HG02678 (cell line): Measurements from ENCODE around the gene TAGAP.

Experiments used
- ATAC-seq: cut with Tn5 transposase; IDR thresholded peaks from one replicate; pipeline ENCODE4 v1.9.1; 2021; ENCODE audit warnings: mild to moderate bottlenecking, moderate library complexity; ENCODE audit not compliant: unreplicated experiment

The TAGAP gene

GRCh38 chr6:159044899-159045727, at the start of gene TAGAP:
Gene TAGAP (minus strand): TSS chr6:159044991. CDS start chr6:159044146, 845 bp downstream.
- ATAC-seq = peak; percentile 84

GRCh38 chr6:159093609-159094443, 49.0 kb upstream of the TAGAP start:
- ATAC-seq = no peak

GRCh38 chr6:159092631-159093030, 47.8 kb upstream of the TAGAP start:
- no peak for ATAC-seq

GRCh38 chr6:159090530-159091480, 46.0 kb upstream of the TAGAP start:
- ATAC-seq = no peak

GRCh38 chr6:159089909-159090308, 45.1 kb upstream of the TAGAP start:
- no peak for ATAC-seq

- no peak for ATAC-seq
These were observed 44.7 kb upstream of the TAGAP start for GRCh38 chr6:159089443-159089842.

- ATAC-seq = no peak
These were observed 41.3 kb upstream of the TAGAP start for GRCh38 chr6:159086033-159086618.

- no peak for ATAC-seq
These were observed 40.7 kb upstream of the TAGAP start for GRCh38 chr6:159085396-159085895.

GRCh38 chr6:159084493-159085091, 39.8 kb upstream of the TAGAP start:
- ATAC-seq = no peak

- no peak for ATAC-seq
These were observed 38.4 kb upstream of the TAGAP start for GRCh38 chr6:159083146-159083545.

- ATAC-seq = no peak
These were observed 37.4 kb upstream of the TAGAP start for GRCh38 chr6:159082039-159082815.

- no peak for ATAC-seq
These were observed 35.6 kb upstream of the TAGAP start for GRCh38 chr6:159080217-159080976.

GRCh38 chr6:159079367-159079766, 34.6 kb upstream of the TAGAP start:
- ATAC-seq = no peak

GRCh38 chr6:159077123-159077522, 32.3 kb upstream of the TAGAP start:
- no peak for ATAC-seq

- no peak for ATAC-seq
These were observed 30.9 kb upstream of the TAGAP start for GRCh38 chr6:159075506-159076228.

- ATAC-seq = no peak
These were observed 30.1 kb upstream of the TAGAP start for GRCh38 chr6:159074876-159075275.

- no peak for ATAC-seq
These were observed 29.4 kb upstream of the TAGAP start for GRCh38 chr6:159074120-159074684.
